K562 (cell line): ENCODE results near the gene SLC9A1. TPM values are rescaled to one million over a fixed set of nuclear protein-coding genes. Genes with fewer than 3 reads are reported as not detected.

ENCODE experiments used
- ATAC-seq: fragments of 200-7000 bp; cut with Tn5 transposase; 3 replicates; pipeline ENCODE4 v1.9.1; 2020; ENCODE audit warnings: moderate library complexity
- BruUV-seq: library from RNA; stranded (reverse); fragments of 400-500 nt; replicated peaks from 2 replicates; lab custom pipeline; 2021; lab: Mats Ljungman, UMichigan
- CTCF ChIA-PET: fragments of 300-600 bp; formaldehyde crosslinking; extraction: SDS; loops from one replicate; lab custom pipeline; 2021; ENCODE audit warnings: low intra/inter-chr PET ratio; lab: Yijun Ruan, JAX
- POLR2A ChIA-PET: fragments of 300-600, 350-650 bp; sonication (Branson Sonifier 250); formaldehyde crosslinking; extraction: SDS; loops from one replicate; lab custom pipeline; 2021; ENCODE audit warnings: antibody characterized with exemption, inconsistent platforms; lab: Yijun Ruan, JAX
- DNase-seq, 4 experiments: peaks; one replicate each; pipeline versions ENCODE4 v3.0.0 to v3.0.0-alpha.2; 2011 to 2018; ENCODE audit warnings: low spot score in 3 of 4, mixed read lengths in 3 of 4; ENCODE audit errors: extremely low read depth in 1 of 4
- FAIRE-seq: peaks from 2 replicates; lab custom pipeline; 2011; peaks lifted over from hg19 to GRCh38; lab: Jason Lieb, UNC
- H2AFZ ChIP-seq: 2 replicates; pipeline ENCODE4 v1.6.0; 2011; ENCODE audit warnings: low read depth, low read length, control low read depth, inconsistent platforms
- H3K27ac ChIP-seq: fragments of 200-600 bp; 3 replicates; pipeline ENCODE4 v1.8.0; 2011; ENCODE audit warnings: low read depth, mild to moderate bottlenecking, control low read depth, inconsistent platforms, low read length, moderate library complexity, mixed read lengths; ENCODE audit errors: extremely low read depth
- H3K27me3 ChIP-seq, 2 experiments: fragments of 300-600 bp in 1 of 2; 2 replicates in 1 of 2; 3 replicates in 1 of 2; pipeline versions ENCODE4 v1.6.0 to v1.8.0; 2011; ENCODE audit warnings: inconsistent platforms in 2 of 2, low read length in 2 of 2, mild to moderate bottlenecking in 1 of 2, mixed read lengths in 1 of 2, moderate library complexity in 1 of 2; ENCODE audit not compliant: control insufficient read depth in 2 of 2, insufficient read depth in 2 of 2
- H3K36me3 ChIP-seq: fragments of 300-600 bp; 3 replicates; pipeline ENCODE4 v1.8.0; 2011; ENCODE audit warnings: mild to moderate bottlenecking, low read length, inconsistent platforms; ENCODE audit not compliant: control insufficient read depth, insufficient read depth
- H3K4me1 ChIP-seq, 2 experiments: fragments of 200-600 bp in 1 of 2; replicated peaks in 1 of 2; 2 replicates in 1 of 2; 3 replicates in 1 of 2; pipeline versions ENCODE4 v1.5.1 to v1.8.0; 2011; ENCODE audit warnings: inconsistent platforms in 2 of 2, low read length in 2 of 2, mild to moderate bottlenecking in 1 of 2, mixed read lengths in 1 of 2, moderate library complexity in 1 of 2; ENCODE audit not compliant: control insufficient read depth in 2 of 2, insufficient read depth in 2 of 2
- H3K4me2 ChIP-seq: 2 replicates; pipeline ENCODE4 v1.6.1; 2011; ENCODE audit warnings: low read length, control low read depth, inconsistent platforms, mixed read lengths; ENCODE audit not compliant: insufficient read depth
- H3K4me3 ChIP-seq: fragments of 200-600 bp; sonication (generic), shearing (Covaris generic); 2 replicates; pipeline ENCODE4 v1.5.1; 2016; ENCODE audit warnings: control low read depth, inconsistent platforms
- H3K79me2 ChIP-seq: fragments of 200-600 bp; 3 replicates; pipeline ENCODE4 v1.8.0; 2011; ENCODE audit warnings: low read length, inconsistent platforms; ENCODE audit not compliant: control insufficient read depth, insufficient read depth
- H3K9ac ChIP-seq, 2 experiments: 2 replicates each; pipeline versions ENCODE4 v1.6.0 to v1.6.1; 2011; ENCODE audit warnings: low read depth in 2 of 2, low read length in 2 of 2, control low read depth in 1 of 2, inconsistent platforms in 1 of 2, mild to moderate bottlenecking in 1 of 2, mixed read lengths in 1 of 2; ENCODE audit not compliant: insufficient read depth in 1 of 2
- H3K9me1 ChIP-seq: one replicate; pipeline ENCODE4 v1.6.0; 2011; ENCODE audit warnings: inconsistent platforms, mild to moderate bottlenecking, low read length, moderate library complexity; ENCODE audit not compliant: control insufficient read depth, insufficient read depth
- H3K9me3 ChIP-seq: replicated peaks from 2 replicates; pipeline ENCODE4 v1.5.1; 2011; ENCODE audit warnings: low read depth, low read length, inconsistent platforms; ENCODE audit not compliant: control insufficient read depth, insufficient read depth
- H4K20me1 ChIP-seq: replicated peaks from 2 replicates; pipeline ENCODE4 v1.6.1; 2011; ENCODE audit warnings: low read length, inconsistent platforms, mixed read lengths; ENCODE audit not compliant: control insufficient read depth, insufficient read depth
- ARID4B ChIP-seq: sonication (generic); formaldehyde crosslinking; IDR thresholded peaks from 2 replicates; pipeline ENCODE4 v1.8.0; 2022; ENCODE audit warnings: mild to moderate bottlenecking, missing genetic modification reagents
- CEBPB ChIP-seq: fragments of 450-650 bp; IDR thresholded peaks from 2 replicates; pipeline ENCODE4 v1.6.1; 2016; ENCODE audit warnings: missing genetic modification characterization, missing compliant biosample characterization
- CEBPG ChIP-seq, 3 experiments: fragments of 200-800 bp in 1 of 3; sonication (Bioruptor generic) in 1 of 3; sonication (generic) in 1 of 3; formaldehyde crosslinking in 1 of 3; IDR thresholded peaks in 2 of 3; conservative IDR thresholded peaks in 1 of 3; 2 replicates each; pipeline versions ENCODE4 v1.6.1 to v1.8.0; 2016 to 2022; ENCODE audit warnings: missing compliant biosample characterization in 2 of 3, missing genetic modification characterization in 2 of 3, mild to moderate bottlenecking in 1 of 3, missing genetic modification reagents in 1 of 3
- GABPA ChIP-seq: fragments of 200-800 bp; sonication (Bioruptor generic); conservative IDR thresholded peaks from 2 replicates; pipeline ENCODE4 v1.6.1; 2016; ENCODE audit warnings: low read depth, missing genetic modification characterization, missing compliant biosample characterization
- ILF3 ChIP-seq: fragments of 450-650 bp; IDR thresholded peaks from 2 replicates; pipeline ENCODE4 v1.6.1; 2018; ENCODE audit warnings: antibody characterized with exemption, mild to moderate bottlenecking, moderate library complexity, borderline replicate concordance
- IRF1 ChIP-seq: sonication (generic); formaldehyde crosslinking; IDR thresholded peaks from 2 replicates; pipeline ENCODE4 v1.8.0; 2022; ENCODE audit warnings: missing genetic modification reagents, mild to moderate bottlenecking, borderline replicate concordance
- MCM7 ChIP-seq, 2 experiments: fragments of 450-650 bp; IDR thresholded peaks; 2 replicates each; pipeline ENCODE4 v1.6.1; 2016 to 2018
- MLX ChIP-seq, 2 experiments: fragments of 450-650 bp in 1 of 2; sonication (generic) in 1 of 2; formaldehyde crosslinking; conservative IDR thresholded peaks; 2 replicates each; pipeline versions ENCODE4 v1.4.0 to v1.8.1; 2020 to 2022; ENCODE audit warnings: mild to moderate bottlenecking in 1 of 2, missing genetic modification reagents in 1 of 2
- NFIC ChIP-seq: fragments of 450-650 bp; IDR thresholded peaks from 2 replicates; pipeline ENCODE4 v1.6.1; 2017; ENCODE audit warnings: mild to moderate bottlenecking, inconsistent platforms
- PTRF ChIP-seq: fragments of 450-650 bp; IDR thresholded peaks from 2 replicates; pipeline ENCODE4 v1.6.1; 2016; ENCODE audit warnings: mild to moderate bottlenecking, missing genetic modification characterization, missing compliant biosample characterization
- RBM15 ChIP-seq: fragments of 200-400 bp; formaldehyde crosslinking; IDR thresholded peaks from 2 replicates; pipeline ENCODE4 v1.6.1; 2018; ENCODE audit warnings: mild to moderate bottlenecking, low read length, moderate library complexity; ENCODE audit not compliant: insufficient read depth
- SOX6 ChIP-seq: fragments of 450-650 bp; IDR thresholded peaks from 2 replicates; pipeline ENCODE4 v1.6.1; 2014; ENCODE audit warnings: mild to moderate bottlenecking
- ZKSCAN1 ChIP-seq: fragments of 150-350 bp; IDR thresholded peaks from 2 replicates; pipeline ENCODE4 v1.6.1; 2016; ENCODE audit warnings: low read depth, low read length
- in situ Hi-C: fragments of 300-500 bp; cut with MboI; formaldehyde crosslinking; loops from 4 replicates; pipeline ENCODE4 v1.15.0; 2018; ENCODE audit warnings: inconsistent platforms, mixed read lengths
- intact Hi-C: fragments of 100-400 bp; cut with micrococcal nuclease; formaldehyde crosslinking; loops from 2 replicates; pipeline ENCODE4 v1.14.2; 2022
- polyA plus RNA-seq, 8 experiments: library from polyadenylated mRNA; depleted of rRNA in 4 of 8; stranded (reverse) in 5 of 8; unstranded in 3 of 8; fragments of >200 nt; fragmentation: Nextera tagmentation in 2 of 8; fragmentation: Illumina TruSeq in 1 of 8; extraction: Ambion mirVana in 2 of 8; extraction: Trizol in 1 of 8; gene quantifications; 2 replicates each; pipeline versions ENCODE4 v1.2.1 to v1.2.3, GENCODE V29; 2011 to 2014; ENCODE audit warnings: inconsistent platforms in 1 of 8, missing spikeins in 1 of 8
- total RNA-seq, 7 experiments: library from RNA; depleted of rRNA in 6 of 7; stranded (reverse); fragments of >200 nt in 6 of 7; fragmentation: Illumina TruSeq in 2 of 7; extraction: Trizol in 2 of 7; gene quantifications; 2 replicates each; pipeline versions ENCODE4 v1.2.1 to v1.2.3, GENCODE V29; 2011 to 2021; ENCODE audit warnings: low replicate concordance in 1 of 7
- TF ChIP-seq, protein P1 (sequence below): fragments of 450-650 bp; formaldehyde crosslinking; IDR thresholded peaks from 2 replicates; pipeline ENCODE4 v1.4.0; 2020; ENCODE audit warnings: mild to moderate bottlenecking, mixed read lengths

SLC9A1 gene
- total and polyA plus RNA-seq, 9 of the 15 experiments (the other 6 are each of a cell fraction or from before 2014, with no cell fraction given) = 0.59 to 14.4 (median 2.0) TPM

DNA sequence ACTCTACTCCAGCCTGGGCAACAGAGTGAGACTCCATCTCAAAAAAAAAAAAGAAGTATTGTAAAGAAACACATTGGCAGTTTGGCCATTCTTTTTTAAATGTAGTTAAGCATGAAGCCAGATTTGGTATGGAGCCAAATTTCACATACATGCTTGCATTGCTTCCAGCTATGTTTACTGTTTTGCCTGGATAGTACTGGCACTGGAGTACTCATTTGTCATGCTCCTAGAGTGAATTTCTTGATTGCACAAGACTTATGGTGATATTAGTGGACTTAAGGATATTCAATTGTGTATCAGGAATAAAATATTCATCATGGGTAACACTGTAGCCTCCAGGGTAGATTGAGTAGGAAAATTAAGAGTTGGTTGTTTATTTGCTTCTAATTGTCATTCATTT lies 24.5 kb upstream of the SLC9A1 start:
- no peaks in the 10 kb centered on the region for H3K9me1 ChIP-seq
- in situ Hi-C loops (no loop called here), intact Hi-C loops (no loop called here)
- no peak overlapping the region for H3K4me2 ChIP-seq
- ATAC-seq = no peak
- no peaks in the 10 kb centered on the region for H3K4me1 ChIP-seq
- H2AFZ ChIP-seq = no peak overlapping the region
- POLR2A ChIA-PET = interaction anchor here (0.8 kb wide), 1 partner anchor 9 kb away, joined by 4 read pairs; no protein-coding TSS in a partner anchor
- H4K20me1 ChIP-seq = no peaks in the 10 kb centered on the region
- no peak overlapping the region for H3K9ac ChIP-seq
- no peak overlapping the region for H3K4me3 ChIP-seq
- H3K27ac ChIP-seq = no peak overlapping the region
- no peak for FAIRE-seq
- H3K9me3 ChIP-seq = no peaks in the 10 kb centered on the region
- no peaks in the 10 kb centered on the region for H3K36me3 ChIP-seq
- no peaks in the 10 kb centered on the region for H3K27me3 ChIP-seq
- no peak for DNase-seq
- CTCF ChIA-PET = no interaction called here
- H3K79me2 ChIP-seq = no peaks in the 10 kb centered on the region
- no TSS peak for BruUV-seq
- TF ChIP-seq MLX (CRISPR knock-in tag; conservative IDR thresholded peaks at IDR 0.05) (no peak), IRF1 (no peak), SOX6 (no peak), PTRF (tag) (no peak), RBM15 (no peak), ILF3 (no peak), ZKSCAN1 (no peak), MCM7 (IDR thresholded peaks at IDR 0.05) (no peak), GABPA (tag) (no peak), NFIC (peak; percentile 22; the same call in 1 of the 2 replicates), CEBPB (tag) (peak; percentile 69), ARID4B (no peak), CEBPG (CRISPR knock-in tag; IDR thresholded peaks at IDR 0.05) (no peak), CEBPG (tag; conservative IDR thresholded peaks at IDR 0.05 in 1 of 2, IDR thresholded peaks at IDR 0.05 in 1 of 2) (peak in 1 of 2 experiments; percentile 59; a peak in 3 of 4 replicates)
- TF ChIP-seq, protein P1, sequence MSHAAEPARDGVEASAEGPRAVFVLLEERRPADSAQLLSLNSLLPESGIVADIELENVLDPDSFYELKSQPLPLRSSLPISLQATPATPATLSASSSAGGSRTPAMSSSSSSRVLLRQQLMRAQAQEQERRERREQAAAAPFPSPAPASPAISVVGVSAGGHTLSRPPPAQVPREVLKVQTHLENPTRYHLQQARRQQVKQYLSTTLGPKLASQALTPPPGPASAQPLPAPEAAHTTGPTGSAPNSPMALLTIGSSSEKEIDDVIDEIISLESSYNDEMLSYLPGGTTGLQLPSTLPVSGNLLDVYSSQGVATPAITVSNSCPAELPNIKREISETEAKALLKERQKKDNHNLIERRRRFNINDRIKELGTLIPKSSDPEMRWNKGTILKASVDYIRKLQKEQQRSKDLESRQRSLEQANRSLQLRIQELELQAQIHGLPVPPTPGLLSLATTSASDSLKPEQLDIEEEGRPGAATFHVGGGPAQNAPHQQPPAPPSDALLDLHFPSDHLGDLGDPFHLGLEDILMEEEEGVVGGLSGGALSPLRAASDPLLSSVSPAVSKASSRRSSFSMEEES (CRISPR knock-in tag) = no peak
